HepG2 (cell line): Measurements from ENCODE around the gene TMEM63C. TPM values are rescaled to one million over a fixed set of nuclear protein-coding genes. Genes with fewer than 3 reads are reported as not detected.
A peak's percentile ranks its signal among the peaks of the same experiment; 100 is the strongest.

Experiments used
- BCL6 ChIP-seq: IDR thresholded peaks from 2 replicates; pipeline ENCODE4 v1.6.1; 2016; ENCODE audit warnings: missing genetic modification reagents, missing compliant biosample characterization
- ELF4 ChIP-seq: sonication (generic); formaldehyde crosslinking; IDR thresholded peaks from 2 replicates; pipeline ENCODE4 v1.5.0; 2020; ENCODE audit warnings: missing genetic modification reagents, mild to moderate bottlenecking, moderate library complexity, borderline replicate concordance
- KDM3A ChIP-seq: IDR thresholded peaks from 2 replicates; pipeline ENCODE4 v1.6.1; 2018; ENCODE audit warnings: low read depth, missing compliant biosample characterization
- KLF6 ChIP-seq: IDR thresholded peaks from 2 replicates; pipeline ENCODE4 v1.8.0; 2016; ENCODE audit warnings: missing biosample characterization, missing genetic modification reagents
- NFIB ChIP-seq: sonication (generic); formaldehyde crosslinking; IDR thresholded peaks from 2 replicates; pipeline ENCODE4 v1.9.0; 2021; ENCODE audit warnings: missing genetic modification reagents, mild to moderate bottlenecking, borderline replicate concordance
- POLR2A ChIP-seq, 2 experiments: IDR thresholded peaks; 2 replicates each; pipeline ENCODE4 v1.6.1; 2011; ENCODE audit warnings: low read depth in 2 of 2, low read length in 2 of 2, mild to moderate bottlenecking in 1 of 2, moderate library complexity in 1 of 2; ENCODE audit not compliant: insufficient read depth in 1 of 2
- RFXAP ChIP-seq: sonication (generic); formaldehyde crosslinking; IDR thresholded peaks from 2 replicates; pipeline ENCODE4 v1.4.0; 2020; ENCODE audit warnings: missing genetic modification reagents, borderline replicate concordance
- RNF2 ChIP-seq: fragments of 450-650 bp; conservative IDR thresholded peaks from 2 replicates; pipeline ENCODE4 v1.6.1; 2016; ENCODE audit warnings: low read depth
- SIX4 ChIP-seq: sonication (generic); formaldehyde crosslinking; IDR thresholded peaks from 2 replicates; pipeline ENCODE4 v1.4.0; 2020; ENCODE audit warnings: missing genetic modification reagents
- ZBTB20 ChIP-seq: sonication (generic); formaldehyde crosslinking; IDR thresholded peaks from 2 replicates; pipeline ENCODE4 v1.8.1; 2023; ENCODE audit warnings: missing genetic modification reagents, low read depth, mild to moderate bottlenecking, borderline replicate concordance
- ZFP1 ChIP-seq: IDR thresholded peaks from 2 replicates; pipeline ENCODE4 v1.6.1; 2016
- ZNF235 ChIP-seq: sonication (generic); formaldehyde crosslinking; IDR thresholded peaks from 2 replicates; pipeline ENCODE4 v1.8.1; 2023; ENCODE audit warnings: mild to moderate bottlenecking, missing genetic modification reagents, borderline replicate concordance
- ZNF253 ChIP-seq: sonication (generic); formaldehyde crosslinking; IDR thresholded peaks from 2 replicates; pipeline ENCODE4 v1.8.0; 2022; ENCODE audit warnings: mild to moderate bottlenecking, missing genetic modification reagents, borderline replicate concordance
- ZNF460 ChIP-seq: sonication (generic); formaldehyde crosslinking; IDR thresholded peaks from 2 replicates; pipeline ENCODE4 v1.5.1; 2020; ENCODE audit warnings: missing genetic modification reagents, mild to moderate bottlenecking, borderline replicate concordance
- ZNF605 ChIP-seq: sonication (generic); formaldehyde crosslinking; IDR thresholded peaks from 2 replicates; pipeline ENCODE4 v1.8.0; 2022; ENCODE audit warnings: mild to moderate bottlenecking, missing genetic modification reagents
- ZNF672 ChIP-seq: sonication (generic); formaldehyde crosslinking; IDR thresholded peaks from 2 replicates; pipeline ENCODE4 v1.8.1; 2022; ENCODE audit warnings: missing genetic modification reagents
- ZNF790 ChIP-seq: sonication (generic); formaldehyde crosslinking; IDR thresholded peaks from 2 replicates; pipeline ENCODE4 v1.8.0; 2022; ENCODE audit warnings: missing genetic modification reagents, mild to moderate bottlenecking, borderline replicate concordance
- polyA plus RNA-seq, 8 experiments: library from polyadenylated mRNA; depleted of rRNA in 3 of 8; stranded (reverse) in 7 of 8; unstranded in 1 of 8; fragments of >200 nt; fragmentation: Illumina TruSeq in 4 of 8; extraction: Trizol in 4 of 8; gene quantifications; 2 replicates each; pipeline versions ENCODE4 v1.2.1 to v1.2.3, GENCODE V29; 2011 to 2016; ENCODE audit warnings: low read depth in 4 of 8, missing spikeins in 1 of 8, mixed read lengths in 1 of 8; ENCODE audit not compliant: insufficient read depth in 1 of 8
- total RNA-seq, 5 experiments: library from RNA; depleted of rRNA; stranded (reverse); fragments of >200 nt; fragmentation: Illumina TruSeq; extraction: Trizol; gene quantifications; 2 replicates each; pipeline ENCODE4 v1.2.3, GENCODE V29; 2016; ENCODE audit warnings: low read depth in 1 of 5
- TF ChIP-seq, protein P1 (sequence below): sonication (generic); formaldehyde crosslinking; conservative IDR thresholded peaks from 2 replicates; pipeline ENCODE4 v1.8.0; 2022; ENCODE audit warnings: low read depth, missing genetic modification reagents
- TF ChIP-seq, protein P2 (sequence below): sonication (generic); formaldehyde crosslinking; IDR thresholded peaks from 2 replicates; pipeline ENCODE4 v1.5.0; 2020; ENCODE audit warnings: mild to moderate bottlenecking, low read depth, missing genetic modification reagents, borderline replicate concordance
- TF ChIP-seq, protein P3 (sequence below): sonication (generic); formaldehyde crosslinking; IDR thresholded peaks from 2 replicates; pipeline ENCODE4 v1.4.0; 2020; ENCODE audit warnings: missing genetic modification reagents, borderline replicate concordance
- TF ChIP-seq, protein P4 (sequence below): IDR thresholded peaks from 2 replicates; pipeline ENCODE4 v1.6.1; 2016; ENCODE audit warnings: low read depth, control low read depth
- TF ChIP-seq, protein P5 (sequence below): sonication (generic); formaldehyde crosslinking; IDR thresholded peaks from 2 replicates; pipeline ENCODE4 v1.4.0; 2020; ENCODE audit warnings: low read depth, mild to moderate bottlenecking, missing genetic modification reagents
- TF ChIP-seq, protein P6 (sequence below), 2 experiments: fragments of 450-650 bp in 1 of 2; sonication (generic) in 1 of 2; formaldehyde crosslinking; IDR thresholded peaks; 2 replicates each; pipeline versions ENCODE4 v1.5.0 to v1.8.0; 2020 to 2022; ENCODE audit warnings: mild to moderate bottlenecking in 1 of 2, missing genetic modification reagents in 1 of 2

The TMEM63C gene
- total and polyA plus RNA-seq, 2 of the 13 experiments (the other 11 are each of a cell fraction or from before 2014, with no cell fraction given), result 0.17 to 0.27 TPM

DNA sequence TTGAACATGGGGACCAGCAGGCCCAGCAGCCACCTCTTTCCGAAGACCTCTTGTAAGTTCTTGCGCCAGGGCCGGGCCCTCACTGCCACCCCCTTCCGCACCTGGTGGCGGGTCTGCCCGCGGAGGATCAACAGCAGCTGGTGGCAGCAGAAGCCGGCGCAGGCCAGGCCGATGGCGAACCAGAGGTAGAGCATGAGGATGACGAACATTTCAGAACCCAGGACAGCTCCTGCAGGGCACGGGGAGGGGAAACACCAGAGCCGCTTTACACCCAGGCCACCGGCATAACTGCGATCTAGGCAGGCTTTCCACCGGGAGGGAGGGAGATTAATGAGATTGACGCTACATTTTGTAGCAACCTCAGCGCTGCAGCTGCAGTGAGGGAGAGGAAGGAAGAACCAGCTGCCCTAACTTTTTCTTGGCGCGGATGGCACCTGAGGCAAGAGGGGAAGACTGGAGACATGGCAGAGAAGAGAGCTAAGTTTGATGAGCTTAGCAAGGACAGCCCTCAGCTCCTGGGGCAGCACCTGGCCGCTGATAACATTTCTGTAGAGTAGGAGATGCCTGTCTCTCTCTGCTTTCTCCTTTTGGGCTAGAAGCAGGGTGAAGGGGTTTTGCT is 47.8 kb upstream of the TMEM63C start (continued):
- peak; percentile 39; the same call in 1 of the 2 replicates for TF ChIP-seq ZNF235 (CRISPR knock-in tag)
- no peak for TF ChIP-seq ZNF253
- TF ChIP-seq ZNF790 (CRISPR knock-in tag), result no peak
- TF ChIP-seq, protein P1, sequence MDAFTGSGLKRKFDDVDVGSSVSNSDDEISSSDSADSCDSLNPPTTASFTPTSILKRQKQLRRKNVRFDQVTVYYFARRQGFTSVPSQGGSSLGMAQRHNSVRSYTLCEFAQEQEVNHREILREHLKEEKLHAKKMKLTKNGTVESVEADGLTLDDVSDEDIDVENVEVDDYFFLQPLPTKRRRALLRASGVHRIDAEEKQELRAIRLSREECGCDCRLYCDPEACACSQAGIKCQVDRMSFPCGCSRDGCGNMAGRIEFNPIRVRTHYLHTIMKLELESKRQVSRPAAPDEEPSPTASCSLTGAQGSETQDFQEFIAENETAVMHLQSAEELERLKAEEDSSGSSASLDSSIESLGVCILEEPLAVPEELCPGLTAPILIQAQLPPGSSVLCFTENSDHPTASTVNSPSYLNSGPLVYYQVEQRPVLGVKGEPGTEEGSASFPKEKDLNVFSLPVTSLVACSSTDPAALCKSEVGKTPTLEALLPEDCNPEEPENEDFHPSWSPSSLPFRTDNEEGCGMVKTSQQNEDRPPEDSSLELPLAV (CRISPR knock-in tag), result no peak
- TF ChIP-seq, protein P2, sequence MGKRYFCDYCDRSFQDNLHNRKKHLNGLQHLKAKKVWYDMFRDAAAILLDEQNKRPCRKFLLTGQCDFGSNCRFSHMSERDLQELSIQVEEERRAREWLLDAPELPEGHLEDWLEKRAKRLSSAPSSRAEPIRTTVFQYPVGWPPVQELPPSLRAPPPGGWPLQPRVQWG, result no peak
- peak; percentile 72 for TF ChIP-seq RFXAP (CRISPR knock-in tag)
- TF ChIP-seq ZBTB20 (CRISPR knock-in tag), result no peak
- TF ChIP-seq ZNF672 (CRISPR knock-in tag), result no peak
- TF ChIP-seq, protein P3, sequence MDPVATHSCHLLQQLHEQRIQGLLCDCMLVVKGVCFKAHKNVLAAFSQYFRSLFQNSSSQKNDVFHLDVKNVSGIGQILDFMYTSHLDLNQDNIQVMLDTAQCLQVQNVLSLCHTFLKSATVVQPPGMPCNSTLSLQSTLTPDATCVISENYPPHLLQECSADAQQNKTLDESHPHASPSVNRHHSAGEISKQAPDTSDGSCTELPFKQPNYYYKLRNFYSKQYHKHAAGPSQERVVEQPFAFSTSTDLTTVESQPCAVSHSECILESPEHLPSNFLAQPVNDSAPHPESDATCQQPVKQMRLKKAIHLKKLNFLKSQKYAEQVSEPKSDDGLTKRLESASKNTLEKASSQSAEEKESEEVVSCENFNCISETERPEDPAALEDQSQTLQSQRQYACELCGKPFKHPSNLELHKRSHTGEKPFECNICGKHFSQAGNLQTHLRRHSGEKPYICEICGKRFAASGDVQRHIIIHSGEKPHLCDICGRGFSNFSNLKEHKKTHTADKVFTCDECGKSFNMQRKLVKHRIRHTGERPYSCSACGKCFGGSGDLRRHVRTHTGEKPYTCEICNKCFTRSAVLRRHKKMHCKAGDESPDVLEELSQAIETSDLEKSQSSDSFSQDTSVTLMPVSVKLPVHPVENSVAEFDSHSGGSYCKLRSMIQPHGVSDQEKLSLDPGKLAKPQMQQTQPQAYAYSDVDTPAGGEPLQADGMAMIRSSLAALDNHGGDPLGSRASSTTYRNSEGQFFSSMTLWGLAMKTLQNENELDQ, result peak; percentile 82; the same call in 1 of the 2 replicates
- TF ChIP-seq KLF6 (CRISPR knock-in tag), result peak; percentile 86
- no peak for TF ChIP-seq KDM3A (CRISPR knock-in tag)
- TF ChIP-seq ELF4 (CRISPR knock-in tag), result no peak
- no peak for TF ChIP-seq ZNF460
- peak; percentile 49 for TF ChIP-seq SIX4 (CRISPR knock-in tag)
- TF ChIP-seq, protein P4, sequence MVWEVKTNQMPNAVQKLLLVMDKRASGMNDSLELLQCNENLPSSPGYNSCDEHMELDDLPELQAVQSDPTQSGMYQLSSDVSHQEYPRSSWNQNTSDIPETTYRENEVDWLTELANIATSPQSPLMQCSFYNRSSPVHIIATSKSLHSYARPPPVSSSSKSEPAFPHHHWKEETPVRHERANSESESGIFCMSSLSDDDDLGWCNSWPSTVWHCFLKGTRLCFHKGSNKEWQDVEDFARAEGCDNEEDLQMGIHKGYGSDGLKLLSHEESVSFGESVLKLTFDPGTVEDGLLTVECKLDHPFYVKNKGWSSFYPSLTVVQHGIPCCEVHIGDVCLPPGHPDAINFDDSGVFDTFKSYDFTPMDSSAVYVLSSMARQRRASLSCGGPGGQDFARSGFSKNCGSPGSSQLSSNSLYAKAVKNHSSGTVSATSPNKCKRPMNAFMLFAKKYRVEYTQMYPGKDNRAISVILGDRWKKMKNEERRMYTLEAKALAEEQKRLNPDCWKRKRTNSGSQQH (CRISPR knock-in tag), result 0 out of 2 replicates have a peak, but pooled peaks have one; percentile 59
- TF ChIP-seq RNF2, result no peak
- TF ChIP-seq POLR2A (IDR thresholded peaks at IDR 0.05; ENCODE audit: insufficient read depth in 1 of 2, low read depth in 2 of 2, low read length in 2 of 2), result no peak
- peak; percentile 23; the same call in 1 of the 2 replicates for TF ChIP-seq ZNF605 (CRISPR knock-in tag)
- TF ChIP-seq, protein P5, sequence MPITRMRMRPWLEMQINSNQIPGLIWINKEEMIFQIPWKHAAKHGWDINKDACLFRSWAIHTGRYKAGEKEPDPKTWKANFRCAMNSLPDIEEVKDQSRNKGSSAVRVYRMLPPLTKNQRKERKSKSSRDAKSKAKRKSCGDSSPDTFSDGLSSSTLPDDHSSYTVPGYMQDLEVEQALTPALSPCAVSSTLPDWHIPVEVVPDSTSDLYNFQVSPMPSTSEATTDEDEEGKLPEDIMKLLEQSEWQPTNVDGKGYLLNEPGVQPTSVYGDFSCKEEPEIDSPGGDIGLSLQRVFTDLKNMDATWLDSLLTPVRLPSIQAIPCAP (CRISPR knock-in tag), result no peak
- 0 out of 2 replicates have a peak, but pooled peaks have one; percentile 39 for TF ChIP-seq ZFP1 (CRISPR knock-in tag)
- TF ChIP-seq BCL6 (CRISPR knock-in tag), result peak; percentile 42; the same call in 1 of the 2 replicates
- TF ChIP-seq NFIB (CRISPR knock-in tag), result no peak
- TF ChIP-seq, protein P6, sequence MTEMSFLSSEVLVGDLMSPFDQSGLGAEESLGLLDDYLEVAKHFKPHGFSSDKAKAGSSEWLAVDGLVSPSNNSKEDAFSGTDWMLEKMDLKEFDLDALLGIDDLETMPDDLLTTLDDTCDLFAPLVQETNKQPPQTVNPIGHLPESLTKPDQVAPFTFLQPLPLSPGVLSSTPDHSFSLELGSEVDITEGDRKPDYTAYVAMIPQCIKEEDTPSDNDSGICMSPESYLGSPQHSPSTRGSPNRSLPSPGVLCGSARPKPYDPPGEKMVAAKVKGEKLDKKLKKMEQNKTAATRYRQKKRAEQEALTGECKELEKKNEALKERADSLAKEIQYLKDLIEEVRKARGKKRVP (CRISPR knock-in tag; IDR thresholded peaks at IDR 0.05), result no peak
